Measurements from ENCODE around the gene SPAAR. TPM values are rescaled to one million over a fixed set of nuclear protein-coding genes. Genes with fewer than 3 reads are reported as not detected.

The SPAAR gene, protein sequence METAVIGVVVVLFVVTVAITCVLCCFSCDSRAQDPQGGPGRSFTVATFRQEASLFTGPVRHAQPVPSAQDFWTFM
- 0.14 TPM in 1 of 2 replicates, not detected in the other for total RNA-seq

DNA sequence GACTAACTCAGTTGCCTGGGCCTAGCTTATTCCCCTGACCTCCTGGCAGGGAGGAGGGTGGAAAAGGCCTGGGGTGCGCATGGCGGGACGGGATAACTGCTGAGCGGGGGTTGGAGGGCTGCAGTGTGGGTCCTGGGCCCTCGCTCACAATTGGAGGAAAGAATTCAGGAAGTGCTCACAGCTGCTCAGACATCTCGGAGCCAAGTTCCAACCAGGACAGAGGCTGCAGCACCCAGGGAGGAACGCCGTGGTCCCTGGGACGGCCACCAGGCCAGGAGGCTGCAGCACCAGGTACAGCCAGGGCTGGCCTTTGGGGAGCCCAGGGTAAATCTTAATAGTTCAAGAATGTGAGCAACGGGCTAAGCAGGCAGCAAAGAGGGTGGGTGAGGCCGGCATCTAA, at the start of gene SPAAR:
SPAAR (plus strand) TSS at position 217 of the 400 bp plus-strand sequence. CDS start 974 bp downstream, outside the sequence.

DNA sequence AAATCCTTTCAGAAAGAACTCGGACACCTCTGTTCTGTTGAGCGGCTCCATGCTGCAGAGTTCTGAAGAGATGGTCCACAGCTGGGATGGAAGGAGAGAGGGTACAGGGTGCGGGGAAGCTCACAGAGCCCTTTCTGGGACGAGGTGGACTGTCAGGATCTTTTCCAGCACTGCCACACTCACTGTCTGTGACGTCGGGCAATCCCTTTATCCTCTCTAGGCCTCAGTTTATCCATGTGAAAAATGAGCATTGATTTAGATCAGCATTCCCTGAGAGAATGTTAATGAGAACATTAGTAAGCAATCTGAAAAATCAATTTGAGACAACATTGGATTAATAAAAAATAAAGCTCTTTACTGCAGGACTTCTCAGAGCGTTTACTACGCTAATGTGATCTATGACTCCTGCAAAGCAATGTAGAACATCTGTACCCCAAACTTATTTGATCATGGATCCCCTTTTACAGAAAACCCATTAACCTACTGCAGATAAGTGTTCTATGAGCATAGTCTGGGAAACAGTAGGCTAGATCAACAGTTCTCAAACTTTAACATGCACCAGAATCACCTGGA, 38.9 kb upstream of the SPAAR start, which contains the start of gene OR13J1:
OR13J1 (minus strand) TSS at position 51 of the 573 bp plus-strand sequence; CDS start at position 51, 0 bp downstream.

DNA sequence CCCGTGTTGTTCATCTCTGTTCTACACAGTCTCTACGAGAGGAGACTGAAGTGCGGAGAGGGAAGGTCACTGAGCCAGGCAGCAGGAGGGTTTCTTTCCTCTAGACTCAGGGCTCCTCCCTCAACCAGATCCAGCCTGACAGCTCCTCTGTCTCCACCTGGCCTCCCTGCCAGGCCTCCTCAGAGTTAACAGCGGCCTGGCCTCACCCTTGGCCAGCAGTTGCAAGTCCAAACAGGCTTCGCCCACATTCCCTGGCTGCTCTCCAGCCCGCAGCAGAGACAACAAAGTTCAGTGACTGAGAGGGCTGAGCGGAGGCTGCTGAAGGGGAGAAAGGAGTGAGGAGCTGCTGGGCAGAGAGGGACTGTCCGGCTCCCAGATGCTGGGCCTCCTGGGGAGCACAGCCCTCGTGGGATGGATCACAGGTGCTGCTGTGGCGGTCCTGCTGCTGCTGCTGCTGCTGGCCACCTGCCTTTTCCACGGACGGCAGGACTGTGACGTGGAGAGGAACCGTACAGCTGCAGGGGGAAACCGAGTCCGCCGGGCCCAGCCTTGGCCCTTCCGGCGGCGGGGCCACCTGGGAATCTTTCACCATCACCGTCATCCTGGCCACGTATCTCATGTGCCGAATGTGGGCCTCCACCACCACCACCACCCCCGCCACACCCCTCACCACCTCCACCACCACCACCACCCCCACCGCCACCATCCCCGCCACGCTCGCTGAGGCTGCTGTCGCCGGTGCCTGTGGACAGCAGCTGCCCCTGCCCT, 3.2 kb upstream of the SPAAR start, which contains the start of gene HRCT1:
HRCT1 (plus strand) TSS at position 291 of the 768 bp plus-strand sequence; CDS start at position 377, 86 bp downstream.

DNA sequence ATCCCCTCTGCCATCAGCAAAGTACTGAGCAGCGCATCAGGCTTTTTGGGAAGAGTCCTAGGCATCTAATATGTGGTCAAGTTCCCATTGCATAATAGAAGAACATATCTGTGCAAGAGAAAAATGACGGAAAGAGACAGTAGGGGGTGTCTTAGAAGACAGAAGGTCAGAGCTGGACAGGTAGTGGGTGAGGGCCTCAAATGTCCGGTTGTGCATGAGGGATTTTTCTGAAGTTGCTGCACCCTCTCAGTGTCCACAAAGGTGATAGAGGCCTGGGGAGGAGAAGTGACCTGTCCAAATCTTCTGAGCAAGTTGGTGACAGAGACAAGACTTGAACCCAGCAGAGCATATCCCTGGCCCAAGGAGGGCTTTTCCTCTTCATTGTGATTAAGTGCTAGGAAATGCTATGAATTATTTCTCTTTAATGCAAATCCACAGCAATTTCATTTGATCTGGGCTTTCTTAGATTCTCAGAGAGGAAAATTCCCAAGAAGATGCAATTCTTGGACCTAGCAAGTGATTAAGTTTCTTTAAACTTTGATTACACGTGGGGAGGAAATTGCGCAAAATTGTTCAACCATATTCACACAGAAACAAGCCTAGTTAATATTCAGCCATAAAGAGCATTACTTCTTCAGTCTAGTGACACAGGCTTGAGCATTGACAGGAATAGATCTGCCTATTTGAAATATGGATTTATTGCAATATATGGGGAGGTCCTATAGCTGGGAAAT, 49.0 kb downstream of the SPAAR start, which contains the start of gene OR2S2:
OR2S2 (minus strand) TSS at position 51 of the 734 bp plus-strand sequence. CDS start 56 bp downstream, outside the sequence.

Other genes starting within 250 kb of the SPAAR start
- 0.30 and 0.92 TPM in 2 replicates for gene ARHGEF39, start 244.3 kb upstream of the SPAAR start, total RNA-seq
- gene CA9, start 235.6 kb upstream of the SPAAR start, total RNA-seq: 3.6 and 8.1 TPM in 2 replicates
- 1,294 and 1,826 TPM in 2 replicates for gene TPM2, start 219.6 kb upstream of the SPAAR start, total RNA-seq
- 548 and 1,223 TPM in 2 replicates for gene TLN1, start 177.3 kb upstream of the SPAAR start, total RNA-seq
- gene CREB3, start 176.8 kb upstream of the SPAAR start, total RNA-seq: 97.4 and 118 TPM in 2 replicates
- gene GBA2, start 160.3 kb upstream of the SPAAR start, total RNA-seq: 23.5 and 31.0 TPM in 2 replicates
- 12.5 and 21.2 TPM in 2 replicates for gene RGP1, start 160.2 kb upstream of the SPAAR start, total RNA-seq
- 0.30 and 0.55 TPM in 2 replicates for gene MSMP, start 155.2 kb upstream of the SPAAR start, total RNA-seq
- gene NPR2, start 117.9 kb upstream of the SPAAR start, total RNA-seq: 30.6 and 38.0 TPM in 2 replicates
- 0.55 and 1.2 TPM in 2 replicates for gene SPAG8, start 97.2 kb upstream of the SPAAR start, total RNA-seq
- gene HINT2, start 94.4 kb upstream of the SPAAR start, total RNA-seq: 7.5 and 11.9 TPM in 2 replicates
- gene FAM221B, start 80.8 kb upstream of the SPAAR start, total RNA-seq: not detected in 2 replicates
- 2.7 and 6.2 TPM in 2 replicates for gene TMEM8B, start 80.3 kb upstream of the SPAAR start, total RNA-seq
- gene OR13J1, start 39.1 kb upstream of the SPAAR start, total RNA-seq: not detected in 2 replicates
- 0.30 and 0.51 TPM in 2 replicates for gene HRCT1, start 3.3 kb upstream of the SPAAR start, total RNA-seq
- not detected in 2 replicates for gene OR2S2, start 48.7 kb downstream of the SPAAR start, total RNA-seq
- 54.0 and 66.6 TPM in 2 replicates for gene RECK, start 127.4 kb downstream of the SPAAR start, total RNA-seq
- gene GLIPR2, start 227.2 kb downstream of the SPAAR start, total RNA-seq: 29.2 and 44.5 TPM in 2 replicates